Keratinocyte (primary cell): ENCODE measurements around the gene TMEM40. TPM values are rescaled to one million over a fixed set of nuclear protein-coding genes. Genes with fewer than 3 reads are reported as not detected.

Experiments used
- DNase-seq: peaks from one replicate; pipeline ENCODE4 v3.0.0-alpha.2; 2011; ENCODE audit warnings: low read depth, missing footprints, low spot score
- FAIRE-seq: peaks from 2 replicates; lab custom pipeline; 2011; peaks lifted over from hg19 to GRCh38; lab: Jason Lieb, UNC
- H2AFZ ChIP-seq: 2 replicates; pipeline ENCODE4 v1.6.0; 2012; ENCODE audit warnings: low read length, control low read depth, inconsistent platforms; ENCODE audit not compliant: control insufficient read depth
- H3K27ac ChIP-seq: 2 replicates; pipeline ENCODE4 v1.5.1; 2011; ENCODE audit warnings: low read length; ENCODE audit not compliant: control insufficient read depth, insufficient read depth
- H3K27me3 ChIP-seq: 3 replicates; pipeline ENCODE4 v1.6.0; 2011; ENCODE audit warnings: low read length; ENCODE audit not compliant: control insufficient read depth, insufficient read depth; ENCODE audit errors: extremely low read depth
- H3K36me3 ChIP-seq, 2 experiments: 2 replicates in 1 of 2; 3 replicates in 1 of 2; pipeline ENCODE4 v1.5.1; 2011; ENCODE audit warnings: low read length in 2 of 2, mild to moderate bottlenecking in 1 of 2; ENCODE audit not compliant: control insufficient read depth in 2 of 2, insufficient read depth in 2 of 2; ENCODE audit errors: extremely low read depth in 1 of 2
- H3K4me1 ChIP-seq: 3 replicates; pipeline ENCODE4 v1.5.1; 2011; ENCODE audit warnings: low read length; ENCODE audit not compliant: control insufficient read depth, insufficient read depth; ENCODE audit errors: extremely low read depth
- H3K4me2 ChIP-seq: 3 replicates; pipeline ENCODE4 v1.6.0; 2011; ENCODE audit warnings: low read depth, low read length; ENCODE audit not compliant: control insufficient read depth, insufficient read depth; ENCODE audit errors: extremely low read depth
- H3K4me3 ChIP-seq, 3 experiments: fragments of 200-600 bp in 1 of 3; sonication (generic) in 1 of 3; 2 replicates in 2 of 3; 3 replicates in 1 of 3; pipeline ENCODE4 v1.5.1; 2011 to 2016; ENCODE audit warnings: low read length in 3 of 3, mild to moderate bottlenecking in 3 of 3, control low read depth in 2 of 3, inconsistent platforms in 1 of 3, low read depth in 1 of 3, mixed read lengths in 1 of 3, mixed run types in 1 of 3, moderate library complexity in 1 of 3; ENCODE audit not compliant: control insufficient read depth in 2 of 3, insufficient read depth in 2 of 3; ENCODE audit errors: extremely low read depth in 1 of 3
- H3K79me2 ChIP-seq: 2 replicates; pipeline ENCODE4 v1.6.0; 2012; ENCODE audit warnings: low read length; ENCODE audit not compliant: control insufficient read depth, insufficient read depth
- H3K9ac ChIP-seq: 3 replicates; pipeline ENCODE4 v1.6.0; 2011; ENCODE audit warnings: low read length; ENCODE audit not compliant: control insufficient read depth, insufficient read depth; ENCODE audit errors: extremely low read depth
- H3K9me1 ChIP-seq: 3 replicates; pipeline ENCODE4 v1.6.0; 2011; ENCODE audit warnings: low read length; ENCODE audit not compliant: control insufficient read depth, insufficient read depth; ENCODE audit errors: extremely low read depth
- H3K9me3 ChIP-seq: 2 replicates; pipeline ENCODE4 v1.5.1; 2012; ENCODE audit warnings: low read depth, low read length; ENCODE audit not compliant: control insufficient read depth
- H4K20me1 ChIP-seq: 3 replicates; pipeline ENCODE4 v1.6.0; 2011; ENCODE audit warnings: low read length; ENCODE audit not compliant: control insufficient read depth, insufficient read depth; ENCODE audit errors: extremely low read depth
- CTCF ChIP-seq, 3 experiments: IDR thresholded peaks in 1 of 3; conservative IDR thresholded peaks in 1 of 3; optimal IDR thresholded peaks in 1 of 3; 2 replicates in 2 of 3; 3 replicates in 1 of 3; pipeline versions ENCODE3 to v1.5.1; 2011; ENCODE audit warnings: low read length in 3 of 3, mild to moderate bottlenecking in 3 of 3, moderate library complexity in 2 of 3, control low read depth in 1 of 3, inconsistent platforms in 1 of 3; ENCODE audit not compliant: insufficient read depth in 2 of 3; ENCODE audit errors: extremely low read depth in 1 of 3
- EZH2 ChIP-seq: IDR thresholded peaks from one replicate; pipeline ENCODE4 v1.6.1; 2012; ENCODE audit warnings: inconsistent platforms, mild to moderate bottlenecking, low read length, moderate library complexity
- dilution Hi-C: fragments of 300-500 bp; cut with MboI; formaldehyde crosslinking; loops from one replicate; pipeline ENCODE4 v1.7.0; 2020; ENCODE audit warnings: low sequenced_read_pairs; ENCODE audit not compliant: extremely low pct_ligation_motif_present
- polyA plus RNA-seq, 5 experiments: library from polyadenylated mRNA; depleted of rRNA in 3 of 5; stranded (reverse) in 3 of 5; stranded (forward) in 1 of 5; unstranded in 1 of 5; fragments of >200 nt; gene quantifications; 1 replicate in 1 of 5; 2 replicates in 3 of 5; 3 replicates in 1 of 5; pipeline versions ENCODE4 v1.2.1 to v1.2.3, GENCODE V29; 2011 to 2012; ENCODE audit warnings: missing spikeins in 2 of 5, low read depth in 1 of 5, low replicate concordance in 1 of 5

The TMEM40 gene
- polyA plus RNA-seq, 1 donor (not counting 4 experiments of a cell fraction or from before 2014, with no cell fraction given), result 311 TPM

GRCh38 chr3:12707449-12707848 lies 51.6 kb downstream of the TMEM40 start:
- no peak for FAIRE-seq
- Histone ChIP-seq H3K9me1 (no peaks in the 10 kb centered on the region), H3K4me2 (no peak overlapping the region), H3K79me2 (no peaks in the 10 kb centered on the region), H3K27me3 (no peaks in the 10 kb centered on the region), H3K9ac (no peak overlapping the region), H3K4me1 (peaks cover 16% of the 10 kb centered on the region), H3K9me3 (no peaks in the 10 kb centered on the region), H3K27ac (no peak overlapping the region), H4K20me1 (no peaks in the 10 kb centered on the region), H3K4me3 (no peak overlapping the region), H3K36me3 (no peaks in the 10 kb centered on the region), H2AFZ (no peak overlapping the region)
- no peak for DNase-seq
- dilution Hi-C loops, result no loop called here
- TF ChIP-seq CTCF (optimal IDR thresholded peaks at IDR 0.05 in 1 of 3, IDR thresholded peaks at IDR 0.05 in 1 of 3, conservative IDR thresholded peaks at IDR 0.05 in 1 of 3; ENCODE audit: extremely low read depth in 1 of 3, insufficient read depth in 2 of 3, low read length in 3 of 3), result peak in 2 of 3 experiments; percentile 3 to 6
- no peak for TF ChIP-seq EZH2

- Histone ChIP-seq H3K4me3 (no peak overlapping the region), H3K9me3 (no peaks in the 10 kb centered on the region), H3K27me3 (no peaks in the 10 kb centered on the region), H3K9me1 (no peaks in the 10 kb centered on the region), H3K79me2 (no peaks in the 10 kb centered on the region), H4K20me1 (no peaks in the 10 kb centered on the region), H3K4me2 (no peak overlapping the region), H2AFZ (no peak overlapping the region), H3K9ac (no peak overlapping the region), H3K36me3 (no peaks in the 10 kb centered on the region), H3K27ac (no peak overlapping the region), H3K4me1 (peaks cover 16% of the 10 kb centered on the region)
- dilution Hi-C loops, result no loop called here
- FAIRE-seq (peak; percentile 73), DNase-seq (no peak)
- TF ChIP-seq EZH2 (no peak), CTCF (optimal IDR thresholded peaks at IDR 0.05 in 1 of 3, IDR thresholded peaks at IDR 0.05 in 1 of 3, conservative IDR thresholded peaks at IDR 0.05 in 1 of 3; ENCODE audit: extremely low read depth in 1 of 3, insufficient read depth in 2 of 3, low read length in 3 of 3) (peak; percentile 92 to 98 (median 97))
Observed at GRCh38 chr3:12706504-12707253, 52.4 kb downstream of the TMEM40 start.
